NB4 (cell line): ENCODE results near the gene FAM221B.

Experiments used
- CTCF ChIP-seq: IDR thresholded peaks from one replicate; pipeline ENCODE4 v1.5.1; 2012; ENCODE audit warnings: low read depth, low read length
- POLR2A ChIP-seq: IDR thresholded peaks from 2 replicates; pipeline ENCODE4 v1.6.1; 2011; ENCODE audit warnings: mild to moderate bottlenecking; ENCODE audit not compliant: insufficient read length; ENCODE audit errors: extremely low read depth

- TF ChIP-seq POLR2A (no peak), CTCF (no peak)
These were observed 53.5 kb downstream of the FAM221B start for GRCh38 chr9:35774907-35775635.
